ENCODE data around the gene NFIA. TPM values are rescaled to one million over a fixed set of nuclear protein-coding genes. Genes with fewer than 3 reads are reported as not detected.

The NFIA gene
- polyA plus RNA-seq, 3 donors, result 14.4 to 14.7 (median 14.6) TPM

DNA sequence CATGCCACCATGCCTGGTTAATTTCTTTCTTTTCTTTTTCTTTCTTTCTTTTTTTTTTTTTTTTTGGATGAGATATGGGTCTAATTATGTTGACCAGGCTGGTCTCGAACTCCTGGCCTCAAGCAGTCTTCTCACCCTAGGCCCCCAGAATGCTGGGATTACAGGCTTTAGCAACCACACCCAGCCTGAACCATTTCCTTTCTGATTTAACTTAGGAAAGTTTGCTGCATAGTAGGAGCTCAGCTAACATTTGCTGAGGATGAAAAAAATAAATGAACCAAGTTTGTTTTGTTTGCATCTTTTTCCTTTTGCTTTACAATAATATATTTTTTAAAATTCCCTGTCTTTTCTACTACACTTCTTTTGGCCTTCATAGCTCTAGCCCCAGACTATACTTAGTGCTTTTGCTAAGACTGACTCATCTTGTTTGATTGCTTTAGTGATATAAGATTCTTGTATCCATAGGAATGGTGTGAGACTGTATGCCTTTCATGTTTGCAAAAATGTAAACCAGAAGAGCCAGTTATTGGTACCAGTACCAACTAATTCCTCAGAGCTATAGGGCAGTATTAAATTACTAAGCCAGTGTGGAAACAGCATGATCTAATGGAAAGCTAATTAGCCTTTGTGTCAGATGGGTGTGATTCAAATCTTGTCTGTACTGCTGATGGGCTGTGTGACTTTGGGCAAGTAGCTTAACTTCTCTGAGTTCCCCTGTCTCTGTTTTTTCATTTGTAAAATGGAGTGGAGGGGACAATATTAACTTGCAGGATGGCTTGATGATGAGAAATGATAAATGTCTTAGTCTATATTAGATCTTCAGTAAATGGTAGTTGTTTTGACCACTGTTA is 66.9 kb downstream of the NFIA start:
- DNase-seq, result no peak

DNA sequence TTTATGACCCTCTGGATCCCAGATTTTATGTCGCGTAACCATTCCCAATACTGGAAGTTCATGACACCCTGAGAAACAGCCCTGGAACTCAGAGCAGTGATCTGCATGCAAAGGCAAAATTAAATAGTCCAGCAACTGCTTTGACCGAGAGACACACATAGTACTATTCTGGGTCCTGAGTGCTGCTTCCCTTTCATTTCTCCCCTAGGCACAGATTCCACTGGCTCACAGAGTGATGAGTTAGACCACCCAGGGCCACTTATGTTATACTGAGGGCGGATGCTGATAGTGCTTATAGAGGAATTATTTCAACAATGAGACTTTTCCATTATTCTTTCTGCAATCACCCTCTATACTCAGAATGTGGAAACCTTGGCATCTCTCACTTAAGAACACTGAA is 69.2 kb downstream of the NFIA start:
- no peak for DNase-seq

DNA sequence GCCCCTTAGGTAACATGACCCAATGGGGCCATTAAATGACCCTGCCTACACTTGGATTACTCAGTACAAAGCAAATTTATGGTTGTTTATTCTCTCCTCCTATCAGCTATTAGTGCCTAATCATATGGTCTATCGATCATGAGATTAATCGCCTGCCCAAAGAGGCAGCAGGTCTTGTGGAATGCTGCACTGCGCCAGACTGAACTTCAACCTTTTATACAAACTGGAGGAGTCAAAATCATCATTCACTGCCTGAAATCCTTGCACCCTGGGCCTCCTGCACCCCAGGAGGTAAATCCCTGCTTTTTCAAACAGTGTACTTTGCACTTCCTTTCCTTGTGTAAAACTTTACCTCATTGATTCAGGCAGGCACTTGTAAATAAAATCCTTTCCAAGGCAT is 69.7 kb downstream of the NFIA start:
- peak; percentile 69 for DNase-seq

GRCh38 chr1:61152469-61153105 is 70.2 kb downstream of the NFIA start:
- no peak for DNase-seq

DNA sequence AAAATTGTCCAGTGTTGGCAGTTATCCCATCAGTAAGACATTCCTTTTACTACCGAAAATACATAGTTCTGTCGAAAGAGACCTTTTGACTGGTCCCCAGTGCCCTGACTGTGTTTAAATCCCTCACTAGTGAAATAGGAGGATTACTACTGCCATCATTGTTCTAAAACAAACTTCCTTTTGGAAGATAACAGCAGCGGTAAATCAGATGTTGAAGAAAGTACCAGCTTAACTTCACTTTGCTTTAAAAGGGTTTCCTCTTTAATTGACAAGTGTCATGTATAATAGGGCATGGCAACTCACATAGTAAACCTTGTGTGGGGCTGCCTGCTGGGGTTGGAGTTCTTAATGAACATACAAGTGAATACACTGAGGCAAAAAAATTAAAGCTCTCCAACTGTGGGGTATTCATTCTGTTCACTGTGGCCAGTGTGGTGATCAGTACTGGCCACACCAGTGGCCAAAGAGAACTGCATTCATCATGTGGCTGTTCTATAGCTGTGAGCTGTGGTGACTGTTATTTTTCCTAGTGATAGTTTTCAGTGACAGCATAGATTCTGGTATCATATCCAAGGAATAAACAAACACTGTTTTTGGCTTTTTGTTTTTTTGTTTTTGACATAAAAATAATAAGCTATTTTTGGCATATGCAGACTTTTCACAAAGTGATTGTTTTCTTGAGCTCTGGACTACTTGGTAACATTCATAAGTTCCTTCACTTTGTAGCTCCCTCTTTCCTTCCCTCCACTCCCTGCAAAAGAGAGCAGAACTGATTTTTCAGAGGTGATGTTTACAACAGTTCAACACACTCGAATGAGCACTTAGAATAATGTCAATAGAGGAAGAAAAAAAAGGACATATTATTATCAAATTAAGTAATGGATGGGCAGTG is 74.5 kb downstream of the NFIA start:
- DNase-seq, result no peak

DNA sequence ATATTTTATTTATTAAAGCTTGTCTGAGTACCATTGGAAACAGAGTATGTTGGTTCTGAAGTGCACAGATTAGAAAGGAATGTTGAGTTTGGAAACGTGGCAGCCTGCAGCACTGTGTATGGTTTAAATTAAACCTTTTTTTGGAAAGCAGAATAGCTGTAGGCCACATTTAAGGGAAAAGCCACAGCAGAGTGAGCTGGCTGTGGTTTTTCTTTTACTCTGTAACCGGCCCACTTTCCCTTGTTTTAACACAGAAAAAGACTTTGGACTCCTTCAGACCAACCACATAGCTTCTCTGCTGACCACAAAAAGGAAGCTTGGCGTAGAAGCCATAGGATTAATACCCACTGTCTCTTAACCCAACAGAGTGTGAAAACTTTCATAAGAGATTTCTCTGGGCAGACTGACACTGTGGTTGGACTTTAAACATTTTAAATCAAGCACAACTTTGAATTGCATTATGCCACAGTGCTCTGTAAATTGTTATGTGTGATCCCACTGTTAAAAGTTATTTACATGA is 75.2 kb downstream of the NFIA start:
- DNase-seq, result no peak

DNA sequence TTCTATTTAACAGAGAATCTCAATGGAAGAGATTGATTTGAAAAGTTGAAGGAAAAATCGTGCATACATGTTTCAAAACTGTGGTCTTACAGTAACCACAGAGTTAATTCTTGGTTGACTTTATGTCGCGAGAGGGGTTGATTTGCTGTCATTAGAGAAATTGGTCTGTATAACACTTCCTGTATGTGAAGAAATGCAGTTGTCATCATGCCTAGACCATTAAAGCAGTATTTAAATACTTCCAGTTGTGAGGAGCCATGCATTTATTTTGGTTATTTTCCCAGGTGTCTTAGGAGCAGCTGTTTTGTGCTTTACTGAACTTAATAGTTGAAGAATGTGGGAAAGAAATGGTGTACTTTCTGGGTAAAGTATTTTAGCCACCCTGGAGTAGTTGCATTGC is 76.2 kb downstream of the NFIA start:
- DNase-seq, result no peak

DNA sequence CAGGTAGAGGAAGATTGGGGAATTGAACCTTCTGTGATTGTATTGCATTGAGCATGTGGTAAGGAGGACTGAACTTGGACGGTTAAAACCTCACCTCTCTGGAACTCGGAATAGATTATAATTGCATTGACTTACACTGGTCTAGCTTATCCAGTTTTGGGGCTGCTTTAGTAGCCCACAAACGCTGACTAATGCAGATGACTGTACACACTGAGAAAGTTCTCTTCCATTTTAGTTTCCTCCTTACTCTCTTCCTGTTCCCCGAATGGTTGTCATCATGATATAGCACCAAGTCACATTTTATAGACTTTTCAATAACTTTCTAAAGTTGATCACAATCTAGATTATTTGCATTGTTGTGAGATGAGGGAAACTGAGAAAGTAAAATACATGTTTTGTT is 78.2 kb downstream of the NFIA start:
- no peak for DNase-seq

GRCh38 chr1:61162520-61163258 is 80.3 kb downstream of the NFIA start:
- DNase-seq, result no peak

- no peak for DNase-seq
Observed at GRCh38 chr1:61163355-61163754, 81.0 kb downstream of the NFIA start.

- no peak for DNase-seq
Observed at GRCh38 chr1:61165402-61165801, 83.0 kb downstream of the NFIA start.

DNA sequence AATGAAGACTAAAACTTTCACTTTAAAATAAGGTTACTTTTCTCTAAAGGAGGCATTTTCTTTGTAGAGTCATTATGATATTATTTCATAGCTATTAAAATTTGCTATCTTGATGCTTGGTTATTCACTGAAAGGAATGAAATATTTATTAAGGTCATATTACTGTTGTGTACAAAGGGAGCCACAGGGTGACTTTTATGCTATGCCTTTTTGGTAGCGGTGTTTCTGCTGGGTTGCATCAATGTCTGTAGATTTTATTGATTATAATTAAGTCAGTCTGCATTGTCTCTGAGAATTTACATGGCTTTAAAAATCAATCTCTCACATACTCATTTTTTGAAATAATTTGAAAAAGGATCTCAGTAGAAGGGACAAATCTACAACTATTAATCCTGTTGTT is 84.9 kb downstream of the NFIA start:
- DNase-seq, result no peak

GRCh38 chr1:61169045-61169444 is 86.7 kb downstream of the NFIA start:
- DNase-seq, result no peak

DNA sequence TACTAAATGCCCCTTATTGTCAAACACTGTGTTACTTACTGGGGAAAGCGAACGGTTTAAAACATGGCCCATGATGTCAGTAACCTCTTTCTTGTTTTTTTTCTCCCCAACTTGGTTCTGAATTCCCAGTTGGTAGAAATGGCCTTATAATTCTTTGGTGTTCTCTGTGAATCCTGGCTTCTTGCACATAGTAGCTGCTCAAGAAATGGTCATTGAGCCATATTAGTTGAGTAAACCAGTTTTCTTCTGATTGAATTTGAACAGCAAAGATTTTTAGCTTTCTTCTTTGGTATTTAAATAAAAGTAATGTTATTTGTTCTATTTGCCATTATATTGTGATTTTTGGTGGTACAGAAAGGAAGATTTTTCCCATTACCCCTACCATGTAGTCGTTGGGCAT is 87.3 kb downstream of the NFIA start:
- DNase-seq, result no peak

DNA sequence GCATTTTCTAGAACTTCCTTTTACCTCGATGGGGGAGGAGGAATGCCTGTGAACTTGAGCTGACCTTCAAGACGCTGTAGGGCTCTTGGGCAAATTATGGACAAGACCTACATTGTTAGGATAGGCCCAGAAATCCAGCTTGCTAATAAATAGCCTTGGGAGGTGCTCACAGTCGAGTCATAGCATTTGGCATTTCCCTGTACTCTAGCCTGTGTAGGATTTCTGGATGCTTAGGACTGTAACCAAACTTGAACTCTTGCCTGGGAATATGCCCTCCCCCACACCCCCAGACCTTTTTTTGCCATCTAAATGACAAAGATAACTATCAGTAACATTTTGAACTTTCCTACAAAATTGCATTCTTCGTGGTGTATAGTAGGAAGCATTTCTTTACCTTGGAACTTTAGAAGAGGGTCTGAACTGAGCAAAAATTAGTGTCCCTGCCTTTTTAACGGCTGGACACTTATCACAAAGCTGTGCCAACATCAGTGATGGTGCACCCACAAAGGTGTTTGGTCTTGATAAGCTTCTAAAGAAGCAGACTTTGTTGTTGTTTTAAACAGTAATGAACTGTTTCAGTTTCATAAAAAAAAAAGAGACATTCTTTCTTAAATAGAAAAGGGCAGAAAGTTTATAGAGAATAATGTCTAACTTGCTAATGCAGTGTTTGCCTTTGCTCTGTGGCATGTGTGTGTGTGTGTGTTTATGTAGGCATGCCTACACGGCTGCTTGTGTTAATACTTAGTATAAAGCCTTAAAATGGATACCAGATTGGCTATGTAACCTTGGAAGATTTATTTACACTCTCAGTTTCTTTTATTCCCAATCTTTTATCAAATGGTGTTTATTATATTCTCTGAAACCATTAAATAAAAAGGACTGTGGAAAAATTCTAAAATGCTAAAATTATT is 88.2 kb downstream of the NFIA start:
- no peak for DNase-seq

DNA sequence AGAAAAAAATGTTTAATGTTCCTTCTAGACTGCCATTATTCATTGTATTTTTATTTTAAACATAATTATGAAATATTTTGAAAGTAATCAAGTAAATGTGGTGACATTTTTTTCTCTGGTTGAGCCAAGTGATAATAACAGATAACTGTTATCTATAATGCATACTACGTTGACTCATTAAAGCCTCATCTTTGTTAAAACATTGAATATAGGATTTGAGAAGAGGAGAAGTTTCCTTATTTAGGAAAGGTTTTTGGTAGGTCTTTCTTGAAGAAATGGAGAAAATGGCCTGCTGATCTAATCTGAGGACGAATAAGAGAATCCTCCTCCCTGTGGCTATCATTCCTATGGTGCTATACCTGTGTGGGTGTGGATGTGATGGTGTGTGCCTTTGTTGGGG is 89.0 kb downstream of the NFIA start:
- no peak for DNase-seq

DNA sequence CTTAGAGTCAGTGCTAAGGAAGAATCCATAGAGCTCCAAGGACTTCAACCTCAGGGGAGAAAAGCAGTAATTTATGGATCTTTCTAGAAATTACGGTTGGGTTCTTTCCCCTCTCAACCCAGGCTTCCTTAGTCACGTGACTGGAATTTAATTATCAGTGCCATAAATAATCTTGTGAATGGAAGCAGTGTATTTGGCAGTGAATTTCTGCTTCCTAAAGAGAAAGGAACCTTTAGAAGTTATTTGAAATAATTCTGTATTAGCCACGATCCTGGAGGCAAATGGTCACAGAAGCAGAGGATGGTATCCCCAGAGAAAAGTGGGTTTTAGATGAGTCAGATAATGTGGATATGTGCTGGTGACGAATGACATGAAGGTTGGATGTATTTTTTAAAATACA is 89.6 kb downstream of the NFIA start:
- peak; percentile 42 for DNase-seq

GRCh38 chr1:61173118-61173517 is 90.8 kb downstream of the NFIA start:
- no peak for DNase-seq

DNA sequence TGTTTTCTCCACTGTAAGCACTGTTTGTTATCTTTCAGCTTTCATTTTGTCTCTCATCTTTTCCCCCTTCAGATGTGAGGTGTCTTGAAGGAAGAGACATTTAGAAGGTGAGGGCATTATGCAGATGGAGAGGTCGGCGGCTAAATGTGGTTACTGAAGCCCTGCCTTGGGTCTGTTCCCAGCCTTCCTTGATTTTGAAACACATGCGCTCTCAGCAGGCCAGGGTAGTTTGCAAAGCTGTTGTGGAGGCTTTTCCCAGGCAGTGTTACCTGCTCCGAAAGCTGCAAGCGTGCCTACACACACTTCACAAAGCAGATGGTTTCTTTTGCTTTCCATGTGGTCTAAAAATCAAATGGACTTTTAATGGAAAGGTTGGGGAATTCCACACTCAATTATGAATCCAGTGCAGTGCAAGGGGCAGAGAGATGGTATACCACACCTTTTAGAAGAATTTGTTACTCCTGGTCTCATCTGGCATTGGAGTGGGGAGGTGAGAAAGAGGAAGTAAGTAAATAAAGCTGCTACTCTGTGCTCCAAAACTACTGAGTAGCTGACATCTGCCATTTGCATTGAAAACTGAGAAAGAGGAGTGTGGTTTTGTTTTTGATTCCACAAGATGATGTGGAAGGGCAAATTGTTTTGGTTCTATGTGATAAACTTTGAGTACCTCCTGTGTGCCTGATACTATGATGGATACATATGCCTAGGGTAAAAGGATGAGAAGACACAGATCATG is 91.9 kb downstream of the NFIA start:
- no peak for DNase-seq

GRCh38 chr1:61175976-61176375 is 93.6 kb downstream of the NFIA start:
- no peak for DNase-seq

Measured in renal pelvis (tissue), 4 donors.